NCI-H2107 (cell line): ENCODE results near the gene NECAP2.

ENCODE experiments used
- DNase-seq: peaks from one replicate; lab custom pipeline; 2025; lab: John Stamatoyannopoulos, UW

Gene NECAP2, protein sequence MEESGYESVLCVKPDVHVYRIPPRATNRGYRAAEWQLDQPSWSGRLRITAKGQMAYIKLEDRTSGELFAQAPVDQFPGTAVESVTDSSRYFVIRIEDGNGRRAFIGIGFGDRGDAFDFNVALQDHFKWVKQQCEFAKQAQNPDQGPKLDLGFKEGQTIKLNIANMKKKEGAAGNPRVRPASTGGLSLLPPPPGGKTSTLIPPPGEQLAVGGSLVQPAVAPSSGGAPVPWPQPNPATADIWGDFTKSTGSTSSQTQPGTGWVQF

DNA sequence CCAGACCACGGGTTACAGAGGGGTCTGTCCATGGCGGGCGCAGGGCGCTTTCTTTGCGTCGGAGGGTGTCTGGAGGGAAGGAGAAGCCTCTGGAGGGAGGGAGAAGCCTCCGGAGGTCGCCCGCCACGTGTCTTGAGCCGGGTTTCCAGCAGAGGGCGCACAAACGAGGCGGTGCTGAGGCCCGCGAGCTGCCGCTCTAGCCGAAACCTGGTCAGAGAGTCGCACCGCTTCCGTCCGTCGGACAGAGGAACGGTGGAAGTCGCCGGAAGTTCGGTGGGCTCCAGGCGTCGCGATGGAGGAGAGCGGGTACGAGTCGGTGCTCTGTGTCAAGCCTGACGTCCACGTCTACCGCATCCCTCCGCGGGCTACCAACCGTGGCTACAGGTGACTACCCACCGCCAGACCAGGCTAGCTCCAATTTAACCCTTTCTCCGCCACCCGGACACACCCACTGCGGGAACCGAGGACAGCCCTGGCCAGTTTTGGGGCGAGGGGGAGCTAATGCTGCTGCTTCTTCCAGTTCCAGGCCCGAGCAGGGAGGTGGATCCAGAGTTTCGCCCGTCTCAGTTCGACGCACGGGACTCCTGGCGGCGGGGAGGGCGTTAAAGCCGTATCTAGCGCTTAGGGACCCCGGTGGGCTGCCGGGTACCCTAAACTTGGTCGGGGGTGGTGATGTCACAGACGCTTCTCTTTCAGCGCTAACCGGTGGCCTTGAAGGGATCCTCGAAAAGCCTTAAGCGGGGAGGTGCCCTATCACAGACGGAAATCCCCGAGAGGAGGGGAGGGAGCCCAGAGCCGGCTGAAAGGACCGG lies at the start of gene NECAP2:
NECAP2 (plus strand) TSS at position 255 of the 812 bp plus-strand sequence; CDS start at position 293, 38 bp downstream.
- DNase-seq = peak; percentile 90

DNA sequence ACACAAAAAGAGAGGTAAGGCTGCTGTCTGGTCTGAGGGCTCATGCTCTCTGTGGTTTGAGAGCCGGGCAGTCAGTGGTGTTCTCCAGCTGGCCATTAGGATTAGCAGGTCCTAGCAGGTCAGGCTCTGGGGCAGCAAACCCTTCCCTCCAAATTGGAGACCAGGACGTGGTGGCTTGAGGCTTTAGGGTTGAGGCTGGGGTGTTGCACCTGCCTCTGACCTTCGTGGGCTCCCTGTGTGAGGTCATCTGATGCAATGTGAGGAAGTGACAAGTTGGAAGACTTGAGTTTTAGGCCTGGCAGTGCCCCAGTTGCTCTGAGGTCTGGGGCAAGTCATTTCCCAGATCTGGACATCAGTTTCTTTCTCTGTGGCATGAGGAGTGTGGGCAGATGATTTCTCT lies 49.1 kb upstream of the NECAP2 start:
- no peak for DNase-seq

DNA sequence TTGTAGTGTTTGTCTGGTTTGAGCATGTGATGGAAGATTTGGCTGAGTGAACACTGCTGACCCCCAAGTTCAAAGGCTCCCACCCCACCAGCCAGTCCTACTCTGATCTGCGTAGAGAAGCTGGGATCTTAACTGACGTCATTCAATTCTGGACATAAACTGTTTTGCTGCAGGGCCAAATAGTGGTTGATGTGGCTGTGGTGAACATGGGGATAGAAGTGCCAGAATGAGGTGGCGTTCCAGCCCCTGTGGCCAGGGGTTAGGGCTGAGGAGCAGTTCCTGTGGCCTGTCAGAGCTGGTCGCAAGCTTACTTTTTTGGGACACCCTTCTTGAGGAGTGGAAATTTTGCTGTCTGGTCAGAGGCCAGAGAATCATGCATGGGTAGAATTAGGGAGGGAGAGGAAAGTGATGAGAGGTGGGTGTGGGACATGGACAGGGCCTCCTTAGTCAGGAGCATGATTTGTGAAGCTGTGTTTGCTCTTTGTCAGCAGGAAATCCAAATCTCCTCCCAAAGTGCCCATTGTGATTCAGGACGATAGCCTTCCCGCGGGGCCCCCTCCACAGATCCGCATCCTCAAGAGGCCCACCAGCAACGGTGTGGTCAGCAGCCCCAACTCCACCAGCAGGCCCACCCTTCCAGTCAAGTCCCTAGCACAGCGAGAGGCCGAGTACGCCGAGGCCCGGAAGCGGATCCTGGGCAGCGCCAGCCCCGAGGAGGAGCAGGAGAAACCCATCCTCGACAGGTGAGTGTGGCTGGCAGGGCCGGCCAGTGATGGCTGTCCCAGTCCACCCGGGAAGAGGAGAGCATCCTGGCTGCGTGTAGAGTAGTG lies 47.6 kb upstream of the NECAP2 start:
- DNase-seq = no peak

DNA sequence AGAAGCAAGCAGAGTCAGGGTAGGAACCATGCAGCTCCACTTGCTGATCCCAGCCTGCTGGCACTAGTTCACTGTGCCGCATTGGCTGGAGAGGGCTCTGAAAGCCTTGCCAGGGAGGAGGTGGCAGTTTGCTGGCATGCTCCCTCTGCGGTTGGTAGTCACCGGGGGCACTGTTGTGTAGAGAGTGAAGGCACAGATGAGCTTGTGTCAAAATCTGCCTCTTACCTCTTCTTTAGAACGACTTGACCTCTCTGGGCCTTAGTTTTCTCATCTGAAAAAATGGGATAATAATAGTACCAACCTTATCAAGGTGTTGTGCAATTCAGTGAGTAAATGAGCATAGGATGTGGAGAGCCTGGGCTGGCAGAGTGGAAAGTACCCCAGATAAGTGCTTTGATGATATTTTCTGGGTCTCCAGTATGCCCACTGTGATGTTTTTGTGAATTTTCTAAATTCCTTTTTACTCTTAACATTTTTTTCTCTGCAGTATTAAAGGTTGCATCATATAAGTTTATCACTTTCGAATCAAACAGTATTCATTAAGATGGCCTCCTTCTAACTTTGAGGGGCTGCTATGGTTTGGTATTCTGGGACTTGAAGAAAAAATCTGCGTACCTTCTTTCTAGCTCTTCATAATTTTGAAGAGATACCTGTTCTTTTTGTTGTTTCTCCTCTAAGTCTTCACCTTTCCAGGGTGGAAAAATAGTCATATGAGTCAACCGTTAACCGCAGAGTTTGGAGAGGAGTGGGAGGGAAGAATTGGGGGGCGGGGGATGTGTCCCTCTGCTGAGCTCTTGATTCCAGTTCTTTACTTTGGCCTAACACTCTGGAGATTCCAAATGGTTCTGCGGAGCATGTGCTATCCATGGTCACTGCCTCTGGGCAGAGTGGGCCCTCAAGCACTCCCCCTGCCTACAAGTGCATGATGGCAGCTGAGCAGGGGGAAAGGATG lies 46.7 kb upstream of the NECAP2 start:
- DNase-seq = no peak

DNA sequence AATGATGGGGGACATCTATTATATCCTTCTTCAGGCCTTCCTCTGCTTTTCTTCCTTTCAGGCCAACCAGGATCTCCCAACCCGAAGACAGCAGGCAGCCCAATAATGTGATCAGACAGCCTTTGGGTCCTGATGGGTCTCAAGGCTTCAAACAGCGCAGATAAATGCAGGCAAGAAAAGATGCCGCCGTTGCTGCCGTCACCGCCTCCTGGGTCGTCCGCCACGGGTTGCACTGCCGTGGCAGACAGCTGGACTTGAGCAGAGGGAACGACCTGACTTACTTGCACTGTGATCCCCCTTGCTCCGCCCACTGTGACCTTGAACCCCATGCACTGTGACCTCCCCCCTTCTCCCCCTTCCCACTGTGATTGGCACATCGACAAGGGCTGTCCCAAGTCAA lies 45.5 kb upstream of the NECAP2 start:
- DNase-seq = no peak

DNA sequence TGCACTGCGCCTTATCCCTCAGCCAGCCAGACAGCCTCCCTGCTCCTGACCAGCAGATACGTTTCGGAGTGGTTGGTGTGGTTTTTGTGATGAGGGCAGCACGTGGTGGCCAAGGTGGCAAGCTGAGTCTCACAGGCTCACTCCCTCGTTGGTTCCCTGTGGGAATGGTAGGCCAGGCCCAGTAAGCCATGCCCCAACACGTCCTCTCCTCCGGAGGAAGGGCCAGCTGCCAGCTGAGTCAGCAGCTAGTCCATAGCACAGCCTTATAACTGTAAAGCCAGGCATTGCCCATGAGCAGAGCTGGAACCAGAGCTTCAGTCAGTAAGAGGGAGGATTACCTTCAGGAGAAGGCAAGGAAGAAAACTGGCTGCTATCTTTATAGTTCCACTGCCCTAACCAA lies 43.9 kb upstream of the NECAP2 start:
- no peak for DNase-seq

DNA sequence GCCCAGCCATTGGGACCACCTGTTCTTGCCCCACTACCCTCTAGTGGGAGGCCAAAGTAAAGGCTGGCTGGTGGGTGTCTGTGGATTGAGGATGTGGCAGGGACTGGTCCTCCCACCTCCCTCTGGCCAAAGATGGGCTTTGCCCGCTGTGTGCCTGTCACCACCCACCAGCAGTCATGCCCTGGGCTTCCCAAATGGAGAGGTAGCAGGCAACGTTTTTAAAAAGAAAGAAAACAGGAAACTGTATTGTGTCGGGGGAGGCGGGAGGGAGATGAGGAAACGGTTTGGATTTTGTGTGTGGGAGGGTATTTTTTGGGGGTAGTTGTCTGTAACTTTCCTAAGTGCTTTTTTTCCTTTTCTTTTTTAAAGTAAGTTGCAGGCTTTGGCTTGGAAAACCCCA lies 43.4 kb upstream of the NECAP2 start:
- DNase-seq = no peak

DNA sequence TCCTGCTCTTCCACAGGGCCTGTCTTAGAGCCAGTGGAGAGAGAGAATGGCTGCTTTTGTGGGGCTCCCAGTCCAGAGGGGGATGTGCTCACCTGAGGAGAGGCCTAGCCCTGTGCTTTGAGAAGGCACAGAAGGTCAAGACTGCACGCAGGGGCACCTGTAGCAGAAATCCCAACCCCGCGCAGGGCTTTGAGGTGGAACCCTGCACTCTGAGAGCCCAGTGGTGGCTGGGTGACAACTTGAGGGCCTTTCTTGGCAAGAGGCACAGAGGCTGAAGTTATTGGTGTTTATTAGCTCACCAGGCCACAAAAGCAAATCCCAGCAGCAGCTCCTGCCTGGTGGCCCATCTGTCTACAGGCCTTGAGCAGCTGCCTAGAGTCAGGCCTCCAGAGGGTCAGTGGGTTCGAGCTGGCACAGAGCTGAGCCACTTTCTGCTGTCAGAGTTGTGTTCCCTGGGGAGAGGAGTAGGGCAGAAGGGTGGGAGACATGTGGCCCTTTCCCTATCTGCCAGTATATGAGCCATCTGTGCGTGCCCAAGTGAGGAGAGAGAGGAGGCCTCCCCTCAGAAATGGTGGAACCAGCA lies 42.1 kb upstream of the NECAP2 start:
- DNase-seq = no peak

DNA sequence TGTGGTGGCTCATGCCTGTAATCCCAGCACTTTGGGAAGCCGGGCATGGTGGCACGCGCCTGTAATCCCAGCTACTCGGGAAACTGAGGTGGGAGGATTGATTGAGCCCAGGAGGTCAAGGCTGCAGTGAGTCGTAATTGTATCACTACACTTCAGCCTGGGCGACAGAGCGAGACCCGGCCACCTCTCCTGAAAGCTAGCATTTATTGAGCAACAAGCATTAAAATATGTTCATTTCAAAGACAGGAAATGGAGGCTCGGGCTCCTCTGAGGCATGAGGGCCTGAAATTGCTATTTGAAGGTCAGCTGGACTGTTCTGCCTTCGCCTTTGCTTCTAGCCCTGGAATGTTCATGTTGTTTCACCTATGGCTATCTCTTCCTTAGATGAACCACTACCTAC lies 37.8 kb upstream of the NECAP2 start:
- no peak for DNase-seq

DNA sequence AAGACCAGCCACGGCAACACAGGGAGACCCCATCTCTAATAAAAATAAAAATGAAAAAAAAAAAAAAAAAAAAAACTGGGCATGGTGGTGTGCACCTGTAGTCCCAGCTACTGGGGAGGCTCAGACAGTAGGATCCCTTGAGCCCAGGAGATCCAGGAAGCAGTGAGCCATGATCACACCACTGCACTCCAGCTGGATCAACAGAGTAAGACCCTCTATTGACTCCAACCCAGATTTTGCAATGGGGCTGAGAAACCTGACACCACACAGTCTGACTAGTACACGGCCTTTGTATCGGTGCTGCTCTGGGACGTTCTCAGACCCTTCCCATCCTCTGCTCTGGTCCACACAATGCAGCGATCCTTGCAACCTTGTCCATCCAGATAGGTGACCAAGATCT lies 35.1 kb upstream of the NECAP2 start:
- no peak for DNase-seq

DNA sequence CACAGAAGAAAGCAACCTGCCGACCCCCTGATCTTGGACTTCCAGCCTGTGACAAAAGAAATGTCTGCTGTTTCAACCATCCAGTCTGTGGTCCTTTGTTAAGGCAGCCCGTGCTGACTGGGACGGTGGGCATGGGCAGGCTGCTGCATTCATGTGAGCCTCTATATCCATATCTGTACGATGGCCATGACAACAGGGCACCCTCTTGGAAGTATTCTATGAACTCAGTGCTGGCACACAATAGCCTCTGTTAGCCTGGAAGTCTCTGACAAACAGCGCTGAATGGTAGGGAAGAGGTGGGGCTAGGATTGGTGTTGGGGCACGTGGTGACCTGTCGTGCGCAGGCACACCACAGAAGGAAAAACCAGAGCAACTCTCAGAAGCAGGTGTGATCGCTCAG lies 33.7 kb upstream of the NECAP2 start:
- no peak for DNase-seq

DNA sequence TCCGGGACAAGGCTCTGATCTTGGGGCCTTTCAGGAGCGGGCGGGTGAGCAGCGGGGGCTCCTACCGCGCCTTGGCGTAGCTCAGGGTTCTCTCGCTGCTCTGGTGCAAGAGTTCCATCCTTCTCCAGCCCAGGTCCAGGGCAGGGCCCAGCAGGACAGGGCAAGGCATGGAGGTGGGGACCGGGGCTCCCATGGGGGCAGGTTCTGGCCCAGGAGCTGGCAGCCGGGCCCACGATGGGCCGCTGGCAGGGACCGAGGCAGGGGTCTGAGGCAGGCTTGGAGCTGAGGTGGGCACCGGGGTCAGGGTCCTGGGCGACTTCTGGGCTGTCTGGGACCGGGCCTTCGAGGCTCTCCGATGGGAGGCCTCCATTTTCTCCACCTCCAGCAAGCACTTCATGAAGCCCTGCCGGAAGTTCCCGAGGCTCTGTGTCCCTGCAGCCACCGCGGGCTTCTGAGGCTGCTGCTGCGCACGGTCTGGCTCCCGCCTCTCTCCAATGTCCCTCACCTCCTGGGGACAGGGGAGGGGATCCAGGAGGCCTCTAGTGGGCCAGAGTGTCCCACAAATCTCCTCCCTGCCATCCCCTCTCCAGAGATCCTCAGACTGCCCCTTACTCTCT lies 30.9 kb upstream of the NECAP2 start:
- DNase-seq = no peak

DNA sequence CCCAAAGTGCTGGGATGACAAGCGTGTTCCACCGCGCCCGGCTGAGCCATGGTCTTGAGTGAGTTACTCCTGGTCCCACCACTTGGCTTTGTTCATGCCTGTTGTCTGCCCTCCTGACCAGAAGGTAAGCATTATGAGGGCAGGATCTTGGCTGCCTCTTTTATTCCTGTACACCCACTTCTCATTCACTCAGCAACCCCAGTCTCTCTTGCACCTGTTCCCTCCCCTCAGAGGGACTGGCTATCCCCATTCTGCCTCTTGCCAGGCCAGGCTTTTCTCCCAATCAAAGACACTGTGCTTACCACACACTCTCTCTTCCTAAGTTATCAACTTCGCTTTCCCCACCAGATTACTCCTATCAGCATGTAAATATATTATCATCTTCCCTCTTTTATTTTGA lies 29.7 kb upstream of the NECAP2 start:
- DNase-seq = no peak

DNA sequence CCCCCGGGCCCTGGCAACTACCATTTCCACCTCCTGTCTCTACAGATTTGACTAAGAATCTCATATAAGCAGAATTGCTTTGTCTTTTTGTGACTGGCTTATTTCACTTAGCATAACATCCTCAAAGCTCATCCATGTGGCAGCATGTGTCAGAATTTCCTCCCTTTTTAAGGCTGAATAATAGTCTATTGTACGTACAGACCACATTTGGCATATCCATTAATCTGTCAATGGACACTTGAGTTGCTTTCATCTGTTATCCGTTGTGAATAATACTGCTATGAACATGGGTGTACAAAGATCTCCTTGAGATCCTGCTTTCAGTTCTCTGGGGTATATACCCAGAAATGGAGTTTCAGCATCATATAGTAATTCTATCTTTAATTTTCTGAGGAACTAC lies 27.3 kb upstream of the NECAP2 start:
- DNase-seq = no peak

DNA sequence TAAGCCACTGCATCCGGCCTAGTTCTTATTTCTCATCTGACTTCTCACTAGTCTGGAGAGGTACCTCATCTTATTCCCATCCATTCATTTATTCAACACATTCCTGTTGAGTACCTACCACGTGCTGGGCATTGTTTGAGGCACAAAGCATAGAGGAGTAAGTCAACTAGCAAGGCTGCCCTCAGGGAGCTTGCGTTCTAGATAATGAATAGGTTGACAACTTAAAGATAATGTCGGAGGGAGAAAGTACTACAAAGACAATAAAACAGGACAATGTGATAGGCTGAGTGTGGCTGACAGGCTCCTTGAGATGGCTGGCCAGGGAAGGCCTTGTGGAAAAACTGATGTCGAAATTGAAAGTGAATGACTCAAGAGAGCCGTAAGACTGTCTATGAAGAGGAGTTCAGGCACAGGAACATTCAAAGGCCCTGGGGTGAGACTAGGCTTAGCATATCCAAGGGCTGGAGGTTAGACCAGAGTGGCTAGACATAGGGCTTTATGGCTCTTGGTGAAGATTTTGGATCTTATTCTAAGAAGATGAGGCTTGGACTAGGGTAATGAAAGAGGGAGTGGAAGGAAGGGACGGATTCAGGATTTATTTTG lies 21.6 kb upstream of the NECAP2 start:
- no peak for DNase-seq

DNA sequence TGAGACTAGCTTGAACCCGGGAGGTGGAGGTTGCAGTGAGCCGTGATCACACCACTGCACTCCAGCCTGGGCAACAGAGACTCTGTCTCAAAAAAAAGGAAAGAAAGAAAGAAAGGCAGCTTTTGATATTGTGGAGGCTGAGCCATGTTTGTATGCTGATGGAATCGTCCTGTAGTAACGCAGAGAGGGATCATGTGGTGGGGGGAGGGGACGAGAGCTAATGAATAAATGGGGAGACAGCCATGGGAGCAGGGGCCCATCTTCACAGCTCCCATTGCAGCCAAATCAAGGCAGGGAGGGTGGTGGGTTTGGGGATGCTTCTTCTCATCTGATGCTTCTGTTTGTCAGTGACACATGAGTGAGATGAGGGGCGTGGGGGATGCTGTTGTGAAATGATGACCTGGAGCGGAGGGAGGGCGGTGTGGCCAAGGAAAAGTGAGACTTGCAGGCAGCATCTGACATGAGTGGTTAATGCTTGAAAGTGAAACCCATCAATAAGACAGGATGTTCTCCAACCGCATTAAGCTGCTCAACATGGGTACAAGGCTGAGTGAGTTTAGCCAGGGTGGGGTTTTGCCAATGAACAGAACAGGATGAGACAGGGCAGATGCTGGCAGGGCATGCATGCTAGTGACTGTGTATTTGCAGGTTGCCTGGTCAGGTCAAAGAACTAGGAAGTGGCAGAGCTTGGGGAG lies 20.0 kb upstream of the NECAP2 start:
- no peak for DNase-seq

DNA sequence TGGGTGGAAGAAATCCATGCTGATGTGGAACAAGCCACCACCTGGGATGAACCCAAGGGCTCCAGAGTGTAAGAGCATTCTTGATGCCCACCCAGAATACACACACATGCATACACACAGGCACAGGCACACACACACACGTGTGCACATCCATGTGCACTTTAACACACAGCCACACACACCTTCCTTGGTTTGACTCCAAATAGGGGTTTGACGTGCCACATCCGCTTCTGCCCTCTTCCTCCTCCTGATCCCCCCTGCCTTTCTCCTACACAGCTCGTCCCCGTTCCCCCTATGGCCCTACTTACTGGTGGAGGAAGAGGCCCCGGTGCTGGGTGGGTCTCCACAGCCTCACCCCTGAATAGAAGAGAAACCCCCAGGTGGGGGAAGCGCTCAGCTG lies 19.3 kb upstream of the NECAP2 start:
- DNase-seq = no peak

DNA sequence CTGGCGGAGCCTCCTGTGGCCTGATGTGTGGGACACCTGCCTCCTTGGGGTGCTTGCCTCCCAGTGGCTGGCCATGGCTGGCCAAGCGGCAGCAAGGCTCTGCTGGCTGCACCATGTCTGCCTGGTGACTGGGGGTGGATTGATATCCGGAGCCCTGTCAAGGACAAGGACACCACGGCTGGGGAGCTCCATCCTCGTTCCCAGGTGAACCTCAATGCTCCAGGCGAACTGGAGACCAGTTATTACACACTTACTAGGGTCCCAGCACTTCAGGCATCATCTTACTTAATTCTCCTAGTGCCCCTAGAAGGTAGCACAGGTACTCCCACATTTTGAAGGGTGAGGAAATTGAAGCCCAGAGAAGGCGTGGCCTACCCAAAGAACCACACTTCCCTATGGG lies 18.5 kb upstream of the NECAP2 start:
- DNase-seq = no peak

DNA sequence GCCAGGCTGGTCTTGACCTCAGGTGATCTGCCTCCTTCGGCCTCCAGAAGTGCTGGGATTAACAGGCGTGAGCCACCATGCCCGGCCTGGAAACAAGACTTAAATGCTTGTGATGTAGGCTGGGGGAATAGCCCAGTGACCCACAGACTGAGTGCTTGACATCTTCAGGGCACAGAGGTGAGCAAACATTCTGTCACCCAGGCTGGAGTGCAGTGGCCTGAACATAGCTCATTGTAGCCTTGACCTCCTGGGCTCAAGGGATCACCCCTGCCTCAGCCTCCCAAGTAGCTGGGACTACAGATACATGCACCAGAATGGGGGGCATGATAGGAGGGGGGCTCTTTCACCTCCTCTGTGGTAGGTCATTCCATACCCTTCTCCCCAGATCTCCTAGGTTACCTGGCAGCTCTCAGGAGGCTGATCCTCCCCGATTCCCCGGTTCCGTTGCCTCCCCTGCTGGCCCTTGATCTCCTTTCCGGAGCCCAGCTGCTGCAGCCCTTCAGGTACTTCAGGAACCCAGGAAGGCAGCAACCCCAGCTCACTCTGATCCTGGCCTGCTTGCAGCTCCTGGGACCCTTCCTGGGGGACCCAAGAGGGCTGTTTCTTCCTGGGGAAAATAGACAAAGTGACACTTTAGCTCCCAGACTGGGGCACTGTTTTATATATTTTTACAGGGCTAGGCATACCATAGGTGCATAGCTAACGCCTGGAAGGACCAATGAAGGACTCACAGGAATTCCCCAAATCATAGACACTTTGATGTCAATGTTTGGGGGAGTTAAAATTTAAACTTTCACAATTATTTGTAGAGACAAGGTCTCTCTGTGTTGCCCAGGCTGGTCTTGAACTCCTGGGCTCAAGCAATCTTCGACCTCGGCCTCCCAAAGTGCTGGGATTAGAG lies 15.1 kb upstream of the NECAP2 start:
- DNase-seq = no peak
